Esophagus squamous epithelium (tissue), 4 donors: ENCODE data around the gene HECW1.

ENCODE experiments used
- POLR2A ChIP-seq, 4 donors: fragments of 450-650 bp; IDR thresholded peaks; one replicate each; pipeline ENCODE4 v1.6.1; 2017; ENCODE audit warnings: antibody characterized with exemption in 4 of 4, mild to moderate bottlenecking in 4 of 4, moderate library complexity in 3 of 4
- TF ChIP-seq, protein P1 (sequence below), 6 experiments: fragments of 450-650 bp in 4 of 6; fragments of 200-600 bp in 2 of 6; sonication (generic) in 2 of 6; IDR thresholded peaks; one replicate each; pipeline ENCODE4 v1.5.1; 2016 to 2019; ENCODE audit warnings: antibody characterized with exemption in 6 of 6, mild to moderate bottlenecking in 4 of 6, moderate library complexity in 4 of 6

DNA sequence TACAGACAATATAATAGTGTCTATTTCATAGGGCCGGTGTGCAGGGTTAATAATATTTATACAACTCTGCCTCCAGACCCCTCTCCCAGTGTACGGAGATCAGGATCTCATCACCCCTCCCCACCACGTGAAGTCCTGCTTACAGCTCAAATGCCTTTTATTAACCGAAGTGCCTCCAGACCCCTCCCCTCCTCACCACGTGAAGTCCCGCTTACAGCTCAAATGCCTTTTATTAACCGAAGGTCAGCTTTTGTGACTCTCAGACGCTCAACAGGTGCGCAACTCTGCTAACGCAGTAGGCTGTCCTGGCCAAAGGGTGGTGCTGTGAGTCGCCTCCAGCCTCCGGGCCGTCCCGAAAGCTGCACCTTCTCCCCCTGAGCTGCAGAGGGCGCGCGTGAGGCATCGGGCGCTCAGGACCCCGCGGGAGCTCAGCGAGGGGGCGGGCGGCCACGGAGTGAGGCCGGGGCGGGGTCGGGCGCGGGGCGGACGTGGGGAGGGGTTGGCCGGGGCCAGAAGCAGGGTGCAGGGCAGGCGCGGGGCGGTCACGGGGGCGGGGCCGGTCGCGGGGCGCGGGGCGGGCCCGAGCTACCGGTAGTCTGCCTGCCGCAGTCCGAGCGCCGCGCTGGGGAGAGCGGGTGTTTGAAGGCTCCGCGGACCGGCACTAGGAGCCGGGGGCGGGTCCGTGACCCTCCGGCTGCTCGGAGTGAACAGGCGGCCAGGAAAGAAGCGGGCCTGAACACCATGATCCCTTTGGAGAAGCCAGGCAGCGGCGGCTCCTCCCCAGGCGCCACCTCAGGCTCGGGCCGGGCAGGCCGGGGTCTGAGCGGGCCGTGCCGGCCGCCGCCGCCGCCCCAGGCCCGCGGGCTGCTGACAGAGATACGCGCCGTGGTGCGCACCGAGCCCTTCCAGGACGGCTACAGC lies 470.3 kb downstream of the HECW1 start, which contains the start of gene STK17A:
- TF ChIP-seq, protein P1, sequence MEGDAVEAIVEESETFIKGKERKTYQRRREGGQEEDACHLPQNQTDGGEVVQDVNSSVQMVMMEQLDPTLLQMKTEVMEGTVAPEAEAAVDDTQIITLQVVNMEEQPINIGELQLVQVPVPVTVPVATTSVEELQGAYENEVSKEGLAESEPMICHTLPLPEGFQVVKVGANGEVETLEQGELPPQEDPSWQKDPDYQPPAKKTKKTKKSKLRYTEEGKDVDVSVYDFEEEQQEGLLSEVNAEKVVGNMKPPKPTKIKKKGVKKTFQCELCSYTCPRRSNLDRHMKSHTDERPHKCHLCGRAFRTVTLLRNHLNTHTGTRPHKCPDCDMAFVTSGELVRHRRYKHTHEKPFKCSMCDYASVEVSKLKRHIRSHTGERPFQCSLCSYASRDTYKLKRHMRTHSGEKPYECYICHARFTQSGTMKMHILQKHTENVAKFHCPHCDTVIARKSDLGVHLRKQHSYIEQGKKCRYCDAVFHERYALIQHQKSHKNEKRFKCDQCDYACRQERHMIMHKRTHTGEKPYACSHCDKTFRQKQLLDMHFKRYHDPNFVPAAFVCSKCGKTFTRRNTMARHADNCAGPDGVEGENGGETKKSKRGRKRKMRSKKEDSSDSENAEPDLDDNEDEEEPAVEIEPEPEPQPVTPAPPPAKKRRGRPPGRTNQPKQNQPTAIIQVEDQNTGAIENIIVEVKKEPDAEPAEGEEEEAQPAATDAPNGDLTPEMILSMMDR (IDR thresholded peaks at IDR 0.05) = peak; percentile 95 to 100 (median 100)
- TF ChIP-seq POLR2A (IDR thresholded peaks at IDR 0.05) = peak in 3 of 4 donors; percentile 60 to 93 (median 90)
